ENCODE data around the gene TMEM72.

TMEM72 gene

GRCh38 chr10:44888886-44889285, 22.3 kb upstream of the TMEM72 start:
- in situ Hi-C loops (cut with MboI; ENCODE audit: low sequenced_read_pairs) = no loop called here

- in situ Hi-C loops (cut with MboI; ENCODE audit: low sequenced_read_pairs) = no loop called here
These were observed 21.3 kb upstream of the TMEM72 start for GRCh38 chr10:44889834-44890233.

GRCh38 chr10:44890696-44891563, 20.2 kb upstream of the TMEM72 start:
- in situ Hi-C loops (cut with MboI; ENCODE audit: low sequenced_read_pairs) = no loop called here

- in situ Hi-C loops (cut with MboI; ENCODE audit: low sequenced_read_pairs) = no loop called here
These were observed 19.4 kb upstream of the TMEM72 start for GRCh38 chr10:44891721-44892120.

- in situ Hi-C loops (cut with MboI; ENCODE audit: low sequenced_read_pairs) = no loop called here
These were observed 17.3 kb upstream of the TMEM72 start for GRCh38 chr10:44893604-44894468.

GRCh38 chr10:44894691-44895090, 16.4 kb upstream of the TMEM72 start:
- in situ Hi-C loops (cut with MboI; ENCODE audit: low sequenced_read_pairs) = no loop called here

- in situ Hi-C loops (cut with MboI; ENCODE audit: low sequenced_read_pairs) = no loop called here
These were observed 15.9 kb upstream of the TMEM72 start for GRCh38 chr10:44895280-44895679.

GRCh38 chr10:44897049-44897448, 14.1 kb upstream of the TMEM72 start:
- in situ Hi-C loops (cut with MboI; ENCODE audit: low sequenced_read_pairs) = no loop called here

GRCh38 chr10:44898665-44899064, 12.5 kb upstream of the TMEM72 start:
- in situ Hi-C loops (cut with MboI; ENCODE audit: low sequenced_read_pairs) = no loop called here

- in situ Hi-C loops (cut with MboI; ENCODE audit: low sequenced_read_pairs) = no loop called here
These were observed 11.6 kb upstream of the TMEM72 start for GRCh38 chr10:44899450-44900080.

- in situ Hi-C loops (cut with MboI; ENCODE audit: low sequenced_read_pairs) = no loop called here
These were observed 8.1 kb upstream of the TMEM72 start for GRCh38 chr10:44902941-44903545.

- in situ Hi-C loops (cut with MboI; ENCODE audit: low sequenced_read_pairs) = no loop called here
These were observed 4.7 kb upstream of the TMEM72 start for GRCh38 chr10:44906486-44906885.

GRCh38 chr10:44907556-44907955, 3.6 kb upstream of the TMEM72 start:
- in situ Hi-C loops (cut with MboI; ENCODE audit: low sequenced_read_pairs) = no loop called here

- in situ Hi-C loops (cut with MboI; ENCODE audit: low sequenced_read_pairs) = no loop called here
These were observed 2.9 kb upstream of the TMEM72 start for GRCh38 chr10:44908066-44908749.

- in situ Hi-C loops (cut with MboI; ENCODE audit: low sequenced_read_pairs) = no loop called here
These were observed 2.1 kb upstream of the TMEM72 start for GRCh38 chr10:44908936-44909630.

- in situ Hi-C loops (cut with MboI; ENCODE audit: low sequenced_read_pairs) = no loop called here
These were observed 1.2 kb upstream of the TMEM72 start for GRCh38 chr10:44909910-44910309.

- in situ Hi-C loops (cut with MboI; ENCODE audit: low sequenced_read_pairs) = no loop called here
These were observed 535 bp upstream of the TMEM72 start for GRCh38 chr10:44910602-44911001.

- in situ Hi-C loops (cut with MboI; ENCODE audit: low sequenced_read_pairs) = no loop called here
These were observed 814 bp downstream of the TMEM72 start for GRCh38 chr10:44911951-44912350.

GRCh38 chr10:44913350-44914081, 2.4 kb downstream of the TMEM72 start:
- in situ Hi-C loops (cut with MboI; ENCODE audit: low sequenced_read_pairs) = no loop called here
